BLaER1 (cell line): ENCODE data around the gene TM9SF4.

ENCODE experiments used
- H3K27ac ChIP-seq: shearing (Covaris generic); formaldehyde crosslinking; 2 replicates; pipeline ENCODE4 v1.8.1; 2022
- H3K27me3 ChIP-seq: shearing (Covaris generic); formaldehyde crosslinking; 2 replicates; pipeline ENCODE4 v1.8.1; 2022
- H3K36me3 ChIP-seq: shearing (Covaris generic); formaldehyde crosslinking; 2 replicates; pipeline ENCODE4 v1.8.1; 2022
- H3K4me1 ChIP-seq: shearing (Covaris generic); formaldehyde crosslinking; 2 replicates; pipeline ENCODE4 v1.8.1; 2022
- H3K4me2 ChIP-seq: shearing (Covaris generic); formaldehyde crosslinking; 2 replicates; pipeline ENCODE4 v1.8.1; 2022
- H3K4me3 ChIP-seq: shearing (Covaris generic); formaldehyde crosslinking; 2 replicates; pipeline ENCODE4 v1.8.1; 2022
- H3K9ac ChIP-seq: shearing (Covaris generic); formaldehyde crosslinking; 2 replicates; pipeline ENCODE4 v1.8.1; 2022
- H3K9me3 ChIP-seq: shearing (Covaris generic); formaldehyde crosslinking; 2 replicates; pipeline ENCODE4 v1.8.1; 2022
- H4K20me1 ChIP-seq: shearing (Covaris generic); formaldehyde crosslinking; 2 replicates; pipeline ENCODE4 v1.8.1; 2022
- Cebpa-rat ChIP-seq: shearing (Covaris generic); IDR thresholded peaks from 2 replicates; pipeline ENCODE4 v1.8.1; 2022

The TM9SF4 gene

GRCh38 chr20:32125506-32125905 lies 16.0 kb downstream of the TM9SF4 start:
- H3K27ac ChIP-seq, result no peak overlapping the region
- peaks cover 68% of the 10 kb centered on the region for H3K36me3 ChIP-seq
- H3K27me3 ChIP-seq, result no peaks in the 10 kb centered on the region
- TF ChIP-seq Cebpa-rat, result no peak
- H4K20me1 ChIP-seq, result peaks cover 69% of the 10 kb centered on the region
- peaks cover 17% of the 10 kb centered on the region for H3K9me3 ChIP-seq
- no peak overlapping the region for H3K9ac ChIP-seq
- H3K4me2 ChIP-seq, result no peak overlapping the region
- no peak overlapping the region for H3K4me3 ChIP-seq
- no peaks in the 10 kb centered on the region for H3K4me1 ChIP-seq

- Histone ChIP-seq H3K27ac (no peak overlapping the region), H3K36me3 (peaks cover 81% of the 10 kb centered on the region), H4K20me1 (peaks cover 83% of the 10 kb centered on the region), H3K4me1 (no peaks in the 10 kb centered on the region), H3K9ac (no peak overlapping the region), H3K4me2 (no peak overlapping the region), H3K27me3 (no peaks in the 10 kb centered on the region), H3K4me3 (no peak overlapping the region), H3K9me3 (peaks cover 9% of the 10 kb centered on the region)
- TF ChIP-seq Cebpa-rat, result no peak
These were observed 17.4 kb downstream of the TM9SF4 start for GRCh38 chr20:32126919-32127318.

- Histone ChIP-seq H3K4me1 (no peaks in the 10 kb centered on the region), H3K9me3 (peaks cover 4% of the 10 kb centered on the region), H3K9ac (no peak overlapping the region), H3K36me3 (peaks cover 84% of the 10 kb centered on the region), H3K27me3 (no peaks in the 10 kb centered on the region), H3K27ac (no peak overlapping the region), H3K4me3 (no peak overlapping the region), H4K20me1 (peaks cover 87% of the 10 kb centered on the region), H3K4me2 (no peak overlapping the region)
- no peak for TF ChIP-seq Cebpa-rat
These were observed 17.8 kb downstream of the TM9SF4 start for GRCh38 chr20:32127347-32127746.

- H3K4me3 ChIP-seq, result no peak overlapping the region
- no peak overlapping the region for H3K27ac ChIP-seq
- H3K9me3 ChIP-seq, result no peaks in the 10 kb centered on the region
- H4K20me1 ChIP-seq, result peaks cover 95% of the 10 kb centered on the region
- H3K4me2 ChIP-seq, result no peak overlapping the region
- no peaks in the 10 kb centered on the region for H3K27me3 ChIP-seq
- H3K9ac ChIP-seq, result no peak overlapping the region
- no peaks in the 10 kb centered on the region for H3K4me1 ChIP-seq
- H3K36me3 ChIP-seq, result peaks cover 88% of the 10 kb centered on the region
- no peak for TF ChIP-seq Cebpa-rat
These were observed 18.7 kb downstream of the TM9SF4 start for GRCh38 chr20:32128167-32128566.

- H3K4me3 ChIP-seq, result no peak overlapping the region
- no peak overlapping the region for H3K4me2 ChIP-seq
- no peak overlapping the region for H3K9ac ChIP-seq
- no peak for TF ChIP-seq Cebpa-rat
- H3K36me3 ChIP-seq, result peaks cover 93% of the 10 kb centered on the region
- H3K4me1 ChIP-seq, result no peaks in the 10 kb centered on the region
- peaks cover 100% of the 10 kb centered on the region for H4K20me1 ChIP-seq
- H3K9me3 ChIP-seq, result no peaks in the 10 kb centered on the region
- H3K27ac ChIP-seq, result no peak overlapping the region
- no peaks in the 10 kb centered on the region for H3K27me3 ChIP-seq
These were observed 20.3 kb downstream of the TM9SF4 start for GRCh38 chr20:32129863-32130262.

GRCh38 chr20:32130352-32130751 lies 20.8 kb downstream of the TM9SF4 start:
- no peaks in the 10 kb centered on the region for H3K9me3 ChIP-seq
- peaks cover 100% of the 10 kb centered on the region for H4K20me1 ChIP-seq
- H3K4me2 ChIP-seq, result no peak overlapping the region
- H3K36me3 ChIP-seq, result peaks cover 93% of the 10 kb centered on the region
- no peak for TF ChIP-seq Cebpa-rat
- H3K9ac ChIP-seq, result no peak overlapping the region
- no peak overlapping the region for H3K4me3 ChIP-seq
- no peaks in the 10 kb centered on the region for H3K27me3 ChIP-seq
- no peak overlapping the region for H3K27ac ChIP-seq
- H3K4me1 ChIP-seq, result no peaks in the 10 kb centered on the region

GRCh38 chr20:32130965-32131364 lies 21.5 kb downstream of the TM9SF4 start:
- H3K4me1 ChIP-seq, result no peaks in the 10 kb centered on the region
- H3K4me2 ChIP-seq, result no peak overlapping the region
- H3K4me3 ChIP-seq, result no peak overlapping the region
- peaks cover 100% of the 10 kb centered on the region for H4K20me1 ChIP-seq
- no peaks in the 10 kb centered on the region for H3K27me3 ChIP-seq
- TF ChIP-seq Cebpa-rat, result no peak
- H3K27ac ChIP-seq, result no peak overlapping the region
- no peak overlapping the region for H3K9ac ChIP-seq
- peaks cover 93% of the 10 kb centered on the region for H3K36me3 ChIP-seq
- H3K9me3 ChIP-seq, result no peaks in the 10 kb centered on the region

GRCh38 chr20:32132911-32133549 lies 23.5 kb downstream of the TM9SF4 start:
- Histone ChIP-seq H4K20me1 (peaks cover 98% of the 10 kb centered on the region), H3K36me3 (peaks cover 96% of the 10 kb centered on the region), H3K9ac (no peak overlapping the region), H3K9me3 (no peaks in the 10 kb centered on the region), H3K27me3 (no peaks in the 10 kb centered on the region), H3K4me2 (no peak overlapping the region), H3K4me3 (no peak overlapping the region), H3K4me1 (no peaks in the 10 kb centered on the region), H3K27ac (no peak overlapping the region)
- TF ChIP-seq Cebpa-rat, result no peak

GRCh38 chr20:32134026-32134425 lies 24.5 kb downstream of the TM9SF4 start:
- Histone ChIP-seq H3K27ac (no peak overlapping the region), H3K9ac (no peak overlapping the region), H3K36me3 (peaks cover 98% of the 10 kb centered on the region), H3K4me3 (no peak overlapping the region), H3K27me3 (no peaks in the 10 kb centered on the region), H3K9me3 (no peaks in the 10 kb centered on the region), H3K4me2 (no peak overlapping the region), H3K4me1 (peaks cover 6% of the 10 kb centered on the region), H4K20me1 (peaks cover 98% of the 10 kb centered on the region)
- no peak for TF ChIP-seq Cebpa-rat

- TF ChIP-seq Cebpa-rat, result no peak
- H3K9me3 ChIP-seq, result no peaks in the 10 kb centered on the region
- no peak overlapping the region for H3K9ac ChIP-seq
- H3K4me2 ChIP-seq, result no peak overlapping the region
- H4K20me1 ChIP-seq, result peaks cover 93% of the 10 kb centered on the region
- peaks cover 22% of the 10 kb centered on the region for H3K4me1 ChIP-seq
- H3K27ac ChIP-seq, result no peak overlapping the region
- H3K36me3 ChIP-seq, result peaks cover 100% of the 10 kb centered on the region
- H3K27me3 ChIP-seq, result no peaks in the 10 kb centered on the region
- no peak overlapping the region for H3K4me3 ChIP-seq
These were observed 26.5 kb downstream of the TM9SF4 start for GRCh38 chr20:32135983-32136515.
